Loucy (cell line): ENCODE measurements around the gene FGFR3.

Experiments
- H2AFZ ChIP-seq: fragments of 200-600 bp; sonication (generic); 2 replicates; pipeline ENCODE4 v1.6.0; 2016; ENCODE audit warnings: antibody characterized with exemption, mild to moderate bottlenecking, low read length, moderate library complexity
- H3F3A ChIP-seq: fragments of 200-600 bp; 2 replicates; pipeline ENCODE4 v1.6.0; 2016; ENCODE audit warnings: antibody characterized with exemption, low read depth, mild to moderate bottlenecking
- H3K27me3 ChIP-seq: fragments of 200-600 bp; sonication (generic); 2 replicates; pipeline ENCODE4 v1.6.1; 2014; ENCODE audit warnings: low read length, mild to moderate bottlenecking; ENCODE audit not compliant: insufficient read depth, poor library complexity, severe bottlenecking
- H3K36me3 ChIP-seq: fragments of 200-600 bp; sonication (generic); 2 replicates; pipeline ENCODE4 v1.6.1; 2016; ENCODE audit warnings: low read length; ENCODE audit not compliant: insufficient read depth
- H3K4me1 ChIP-seq: fragments of 200-600 bp; sonication (generic); 2 replicates; pipeline ENCODE4 v1.5.1; 2014; ENCODE audit warnings: low read length, mild to moderate bottlenecking; ENCODE audit not compliant: insufficient read depth, poor library complexity, severe bottlenecking
- H3K4me2 ChIP-seq: fragments of 200-600 bp; sonication (generic); 2 replicates; pipeline ENCODE4 v1.6.0; 2014; ENCODE audit warnings: antibody characterized with exemption, low read length, low read depth, mild to moderate bottlenecking; ENCODE audit not compliant: poor library complexity, severe bottlenecking
- H3K4me3 ChIP-seq: fragments of 200-600 bp; sonication (generic); 2 replicates; pipeline ENCODE4 v1.5.1; 2014; ENCODE audit warnings: low read length, mild to moderate bottlenecking, mixed read lengths; ENCODE audit not compliant: poor library complexity, severe bottlenecking
- H3K79me2 ChIP-seq: fragments of 200-600 bp; sonication (generic); 2 replicates; pipeline ENCODE4 v1.6.1; 2014; ENCODE audit warnings: low read length; ENCODE audit not compliant: insufficient read depth
- H3K9ac ChIP-seq: fragments of 200-600 bp; sonication (generic); 2 replicates; pipeline ENCODE4 v1.6.0; 2014; ENCODE audit warnings: mild to moderate bottlenecking, low read depth, low read length, moderate library complexity; ENCODE audit not compliant: poor library complexity, severe bottlenecking
- H3K9me2 ChIP-seq: fragments of 200-600 bp; sonication (generic); replicated peaks from 2 replicates; pipeline ENCODE4 v1.6.1; 2016; ENCODE audit warnings: low read depth, low read length, mixed read lengths
- H3K9me3 ChIP-seq: fragments of 200-600 bp; sonication (generic); 2 replicates; pipeline ENCODE4 v1.6.1; 2014; ENCODE audit warnings: mild to moderate bottlenecking, antibody characterized with exemption, low read length, low read depth; ENCODE audit not compliant: insufficient read depth
- H4K20me1 ChIP-seq: fragments of 200-600 bp; sonication (generic); 2 replicates; pipeline ENCODE4 v1.6.0; 2014; ENCODE audit warnings: antibody characterized with exemption, low read length, mild to moderate bottlenecking; ENCODE audit not compliant: insufficient read depth, poor library complexity, severe bottlenecking
- CTCF ChIP-seq: fragments of 200-600 bp; sonication (generic); conservative IDR thresholded peaks from 2 replicates; pipeline ENCODE4 v1.5.1; 2014; ENCODE audit warnings: mild to moderate bottlenecking, antibody characterized with exemption, low read length
- EZH2phosphoT487 ChIP-seq: fragments of 200-600 bp; IDR thresholded peaks from 2 replicates; pipeline ENCODE4 v1.6.1; 2018; ENCODE audit warnings: antibody characterized with exemption, mild to moderate bottlenecking, moderate library complexity, borderline replicate concordance

Gene FGFR3

DNA sequence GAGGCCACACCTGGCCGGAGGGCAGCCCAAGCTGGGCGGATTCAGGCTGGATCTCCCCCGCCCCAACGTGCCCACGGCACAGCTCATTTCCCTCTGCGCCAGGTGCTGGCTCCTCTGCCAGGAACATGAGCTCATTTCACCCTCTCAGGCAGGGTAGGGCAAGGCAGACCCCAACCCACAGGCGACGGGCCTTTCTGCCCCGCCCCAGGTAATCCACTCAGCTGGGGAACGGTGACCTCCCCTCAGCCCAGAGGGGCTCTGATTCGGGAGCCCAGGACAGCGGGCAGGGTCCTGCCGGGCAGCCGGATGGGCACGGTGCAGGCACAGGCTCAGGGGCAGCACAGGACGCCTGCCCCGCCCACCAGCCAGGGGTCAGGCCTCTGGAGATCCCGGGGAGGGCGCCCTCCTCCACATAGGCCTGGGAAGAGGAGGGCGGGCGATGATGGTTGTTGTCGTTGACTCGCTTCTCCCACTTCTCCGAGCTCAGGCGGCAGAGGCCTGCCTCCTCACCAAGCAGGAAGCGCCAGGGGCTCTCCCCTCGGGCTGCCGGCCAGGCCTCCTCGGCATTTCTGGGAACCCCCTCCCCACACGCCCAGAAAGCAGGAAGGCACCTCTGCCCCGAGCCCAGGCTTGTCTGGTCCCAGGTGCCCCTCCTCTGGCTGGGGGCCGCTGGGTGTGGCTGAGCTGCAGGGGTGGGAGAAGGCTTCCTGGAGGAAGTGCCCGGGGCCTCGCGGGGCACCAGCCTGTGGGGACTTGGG, 40.6 kb upstream of the FGFR3 start:
- no peak overlapping the region for H2AFZ ChIP-seq
- H3F3A ChIP-seq: no peaks in the 10 kb centered on the region
- no peak for TF ChIP-seq EZH2phosphoT487
- no peak for TF ChIP-seq CTCF
- H3K9ac ChIP-seq: no peak overlapping the region
- no peak overlapping the region for H3K4me2 ChIP-seq
- no peak overlapping the region for H3K4me3 ChIP-seq
- H4K20me1 ChIP-seq: no peaks in the 10 kb centered on the region
- peaks cover 4% of the 10 kb centered on the region for H3K4me1 ChIP-seq
- no peaks in the 10 kb centered on the region for H3K79me2 ChIP-seq
- H3K9me3 ChIP-seq: no peaks in the 10 kb centered on the region
- no peaks in the 10 kb centered on the region for H3K36me3 ChIP-seq
- H3K27me3 ChIP-seq: no peaks in the 10 kb centered on the region
- H3K9me2 ChIP-seq: no peaks in the 10 kb centered on the region

DNA sequence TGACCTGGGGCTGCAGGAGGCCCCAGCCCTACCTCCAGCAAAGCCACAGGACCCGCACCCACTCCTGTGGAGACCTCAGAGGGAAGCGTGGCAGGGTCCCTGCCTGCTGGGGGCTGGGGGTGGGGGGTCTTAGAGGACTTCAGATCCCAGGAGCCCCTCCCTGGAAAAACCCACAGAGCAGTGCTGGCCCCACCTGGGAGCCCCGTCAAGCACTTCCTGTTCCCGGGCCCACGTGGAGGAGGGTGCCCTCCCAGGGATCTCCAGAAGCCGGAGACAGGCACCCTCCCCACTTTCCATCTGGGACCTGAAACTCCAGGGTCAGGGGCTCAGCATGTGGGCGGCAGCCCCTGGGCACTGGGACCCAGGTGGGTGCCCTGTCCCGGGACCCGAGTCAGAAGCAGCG, 39.8 kb upstream of the FGFR3 start:
- Histone ChIP-seq H3K9ac (no peak overlapping the region), H3K4me3 (no peak overlapping the region), H3F3A (no peaks in the 10 kb centered on the region), H3K4me1 (peaks cover 3% of the 10 kb centered on the region), H3K4me2 (no peak overlapping the region), H3K27me3 (no peaks in the 10 kb centered on the region), H3K79me2 (no peaks in the 10 kb centered on the region), H3K9me3 (no peaks in the 10 kb centered on the region), H2AFZ (no peak overlapping the region), H4K20me1 (no peaks in the 10 kb centered on the region), H3K9me2 (no peaks in the 10 kb centered on the region), H3K36me3 (no peaks in the 10 kb centered on the region)
- TF ChIP-seq CTCF (no peak), EZH2phosphoT487 (no peak)

GRCh38 chr4:1753697-1754311, 39.3 kb upstream of the FGFR3 start:
- TF ChIP-seq CTCF (no peak), EZH2phosphoT487 (no peak)
- no peaks in the 10 kb centered on the region for H3K9me3 ChIP-seq
- no peak overlapping the region for H3K4me3 ChIP-seq
- H3K27me3 ChIP-seq: no peaks in the 10 kb centered on the region
- H3K36me3 ChIP-seq: no peaks in the 10 kb centered on the region
- no peaks in the 10 kb centered on the region for H3K79me2 ChIP-seq
- H2AFZ ChIP-seq: no peak overlapping the region
- H3K9me2 ChIP-seq: no peaks in the 10 kb centered on the region
- H3K9ac ChIP-seq: no peak overlapping the region
- H4K20me1 ChIP-seq: no peaks in the 10 kb centered on the region
- no peaks in the 10 kb centered on the region for H3K4me1 ChIP-seq
- H3K4me2 ChIP-seq: no peak overlapping the region
- H3F3A ChIP-seq: no peaks in the 10 kb centered on the region
